PFSK-1 (cell line): ENCODE measurements around the gene POLR3H.

Experiments
- POLR2AphosphoS5 ChIP-seq: IDR thresholded peaks from 2 replicates; pipeline ENCODE4 v1.6.1; 2012; ENCODE audit warnings: low read depth, mild to moderate bottlenecking, control low read depth, low read length, moderate library complexity
- SIN3A ChIP-seq: IDR thresholded peaks from 2 replicates; pipeline ENCODE4 v1.6.1; 2012; ENCODE audit warnings: mild to moderate bottlenecking, low read length, moderate library complexity, borderline replicate concordance; ENCODE audit not compliant: insufficient read depth
- TAF1 ChIP-seq: IDR thresholded peaks from 2 replicates; pipeline ENCODE4 v1.6.1; 2012; ENCODE audit warnings: low read length, control low read depth, borderline replicate concordance; ENCODE audit not compliant: insufficient read depth
- TF ChIP-seq, protein P1 (sequence below), 2 experiments: IDR thresholded peaks; 2 replicates each; pipeline versions ENCODE4 v1.6.1 to v1.8.0; 2011 to 2012; ENCODE audit warnings: low read depth in 2 of 2, low read length in 2 of 2, control low read depth in 1 of 2, inconsistent platforms in 1 of 2, mild to moderate bottlenecking in 1 of 2, moderate library complexity in 1 of 2; ENCODE audit not compliant: insufficient read depth in 1 of 2

- TF ChIP-seq TAF1: no peak
- no peak for TF ChIP-seq POLR2AphosphoS5
- TF ChIP-seq SIN3A: no peak
- TF ChIP-seq, protein P1, sequence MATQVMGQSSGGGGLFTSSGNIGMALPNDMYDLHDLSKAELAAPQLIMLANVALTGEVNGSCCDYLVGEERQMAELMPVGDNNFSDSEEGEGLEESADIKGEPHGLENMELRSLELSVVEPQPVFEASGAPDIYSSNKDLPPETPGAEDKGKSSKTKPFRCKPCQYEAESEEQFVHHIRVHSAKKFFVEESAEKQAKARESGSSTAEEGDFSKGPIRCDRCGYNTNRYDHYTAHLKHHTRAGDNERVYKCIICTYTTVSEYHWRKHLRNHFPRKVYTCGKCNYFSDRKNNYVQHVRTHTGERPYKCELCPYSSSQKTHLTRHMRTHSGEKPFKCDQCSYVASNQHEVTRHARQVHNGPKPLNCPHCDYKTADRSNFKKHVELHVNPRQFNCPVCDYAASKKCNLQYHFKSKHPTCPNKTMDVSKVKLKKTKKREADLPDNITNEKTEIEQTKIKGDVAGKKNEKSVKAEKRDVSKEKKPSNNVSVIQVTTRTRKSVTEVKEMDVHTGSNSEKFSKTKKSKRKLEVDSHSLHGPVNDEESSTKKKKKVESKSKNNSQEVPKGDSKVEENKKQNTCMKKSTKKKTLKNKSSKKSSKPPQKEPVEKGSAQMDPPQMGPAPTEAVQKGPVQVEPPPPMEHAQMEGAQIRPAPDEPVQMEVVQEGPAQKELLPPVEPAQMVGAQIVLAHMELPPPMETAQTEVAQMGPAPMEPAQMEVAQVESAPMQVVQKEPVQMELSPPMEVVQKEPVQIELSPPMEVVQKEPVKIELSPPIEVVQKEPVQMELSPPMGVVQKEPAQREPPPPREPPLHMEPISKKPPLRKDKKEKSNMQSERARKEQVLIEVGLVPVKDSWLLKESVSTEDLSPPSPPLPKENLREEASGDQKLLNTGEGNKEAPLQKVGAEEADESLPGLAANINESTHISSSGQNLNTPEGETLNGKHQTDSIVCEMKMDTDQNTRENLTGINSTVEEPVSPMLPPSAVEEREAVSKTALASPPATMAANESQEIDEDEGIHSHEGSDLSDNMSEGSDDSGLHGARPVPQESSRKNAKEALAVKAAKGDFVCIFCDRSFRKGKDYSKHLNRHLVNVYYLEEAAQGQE (IDR thresholded peaks at IDR 0.05; ENCODE audit: insufficient read depth in 1 of 2, low read depth in 2 of 2, low read length in 2 of 2): no peak
Measured at GRCh38 chr22:41585898-41586297, 41.6 kb upstream of the POLR3H start.
